ENCODE measurements around the gene YY1. TPM values are rescaled to one million over a fixed set of nuclear protein-coding genes. Genes with fewer than 3 reads are reported as not detected.
"Not testable (repeated sequence)": the region's sequence is repeated elsewhere in the genome, so short reads cannot be mapped to it uniquely, and the experiment has no call there.

The YY1 gene
- total RNA-seq, 1 donor, result 43.3 TPM

- DNase-seq (ENCODE audit: low read depth), result peak; percentile 22
- H3K4me3 ChIP-seq (ENCODE audit: low read depth, low read length), result no peak overlapping the region
- TF ChIP-seq CTCF (IDR thresholded peaks at IDR 0.05; ENCODE audit: insufficient read depth, low read length), result no peak
These were observed 34.7 kb upstream of the YY1 start for GRCh38 chr14:100203962-100204834.

- DNase-seq (ENCODE audit: low read depth), result not testable (repeated sequence)
These were observed 34.1 kb upstream of the YY1 start for GRCh38 chr14:100204835-100205167.

GRCh38 chr14:100207588-100207987 is 31.4 kb upstream of the YY1 start:
- DNase-seq (ENCODE audit: low read depth); H3K4me3 ChIP-seq (ENCODE audit: low read depth, low read length): not testable (repeated sequence)

More at GRCh38 chr14:100204835-100205167, 34.1 kb upstream of the YY1 start:
- not testable (repeated sequence) for H3K4me3 ChIP-seq (ENCODE audit: low read depth, low read length)

- H3K4me3 ChIP-seq (ENCODE audit: low read depth, low read length); DNase-seq (ENCODE audit: low read depth): not testable (repeated sequence)
These were observed 30.8 kb upstream of the YY1 start for GRCh38 chr14:100208136-100208535.

- H3K4me3 ChIP-seq (ENCODE audit: low read depth, low read length), result no peak overlapping the region
These were observed 27.6 kb upstream of the YY1 start for GRCh38 chr14:100211366-100211765.

GRCh38 chr14:100211893-100212292 is 27.1 kb upstream of the YY1 start:
- TF ChIP-seq CTCF (IDR thresholded peaks at IDR 0.05; ENCODE audit: insufficient read depth, low read length), result no peak
- no peak for DNase-seq (ENCODE audit: low read depth)

More at GRCh38 chr14:100211366-100211765, 27.6 kb upstream of the YY1 start:
- no peak for TF ChIP-seq CTCF (IDR thresholded peaks at IDR 0.05; ENCODE audit: insufficient read depth, low read length)
- DNase-seq (ENCODE audit: low read depth), result no peak

GRCh38 chr14:100212476-100213333 is 26.2 kb upstream of the YY1 start:
- no peak overlapping the region for H3K4me3 ChIP-seq (ENCODE audit: low read depth, low read length)
- no peak for TF ChIP-seq CTCF (IDR thresholded peaks at IDR 0.05; ENCODE audit: insufficient read depth, low read length)
- no peak for DNase-seq (ENCODE audit: low read depth)

More at GRCh38 chr14:100211893-100212292, 27.1 kb upstream of the YY1 start:
- H3K4me3 ChIP-seq (ENCODE audit: low read depth, low read length), result no peak overlapping the region

GRCh38 chr14:100213587-100213955 is 25.4 kb upstream of the YY1 start:
- peak overlapping the region; percentile 65 for H3K4me3 ChIP-seq (ENCODE audit: low read depth, low read length)
- DNase-seq (ENCODE audit: low read depth), result no peak
- no peak for TF ChIP-seq CTCF (IDR thresholded peaks at IDR 0.05; ENCODE audit: insufficient read depth, low read length)
